Mesenchymal stem cell (in vitro differentiated cells and primary cell): ENCODE measurements around the gene HYAL3.
A peak's percentile ranks its signal among the peaks of the same experiment; 100 is the strongest.
"Not testable (repeated sequence)": the region's sequence is repeated elsewhere in the genome, so short reads cannot be mapped to it uniquely, and the experiment has no call there.

Source experiments
- DNase-seq: peaks from one replicate; pipeline ENCODE4 v3.0.0-alpha.2; 2013
- H2AFZ ChIP-seq: one replicate; pipeline ENCODE4 v1.6.1; 2013; ENCODE audit warnings: low read depth, mild to moderate bottlenecking, control low read depth, inconsistent platforms, low read length, moderate library complexity
- H2AK5ac ChIP-seq: 2 replicates; pipeline ENCODE4 v1.6.1; 2013; ENCODE audit warnings: low read length, moderate library complexity, mild to moderate bottlenecking, inconsistent platforms; ENCODE audit not compliant: severe bottlenecking
- H2BK120ac ChIP-seq: one replicate; pipeline ENCODE4 v1.6.1; 2013; ENCODE audit warnings: low read depth, mild to moderate bottlenecking, inconsistent platforms, low read length, moderate library complexity
- H2BK12ac ChIP-seq, 2 experiments: one replicate each; pipeline ENCODE4 v1.6.1; 2013; ENCODE audit warnings: inconsistent platforms in 2 of 2, low read length in 2 of 2, mild to moderate bottlenecking in 2 of 2, moderate library complexity in 2 of 2, control low read depth in 1 of 2
- H2BK15ac ChIP-seq: one replicate; pipeline ENCODE4 v1.6.1; 2013; ENCODE audit warnings: mild to moderate bottlenecking, low read depth, inconsistent platforms; ENCODE audit not compliant: poor library complexity, severe bottlenecking
- H2BK5ac ChIP-seq: 2 replicates; pipeline ENCODE4 v1.6.1; 2013; ENCODE audit warnings: low read depth, mild to moderate bottlenecking, low read length, control low read depth, inconsistent platforms; ENCODE audit not compliant: poor library complexity, severe bottlenecking
- H3K14ac ChIP-seq, 2 experiments: one replicate each; pipeline ENCODE4 v1.6.1; 2013; ENCODE audit warnings: inconsistent platforms in 2 of 2, low read length in 2 of 2, control low read depth in 1 of 2, mild to moderate bottlenecking in 1 of 2, moderate library complexity in 1 of 2
- H3K18ac ChIP-seq, 2 experiments: one replicate each; pipeline ENCODE4 v1.6.1; 2013; ENCODE audit warnings: inconsistent platforms in 2 of 2, low read length in 2 of 2, control low read depth in 1 of 2, low read depth in 1 of 2, mild to moderate bottlenecking in 1 of 2
- H3K23ac ChIP-seq, 2 experiments: one replicate each; pipeline ENCODE4 v1.6.1; 2013; ENCODE audit warnings: inconsistent platforms in 2 of 2, low read length in 2 of 2, mild to moderate bottlenecking in 2 of 2, moderate library complexity in 2 of 2, control low read depth in 1 of 2
- H3K27ac ChIP-seq: 2 replicates; pipeline ENCODE4 v1.5.1; 2013; ENCODE audit warnings: mild to moderate bottlenecking, moderate library complexity, low read length, control low read depth, inconsistent platforms; ENCODE audit not compliant: poor library complexity, severe bottlenecking
- H3K27me3 ChIP-seq, 2 experiments: 2 replicates each; pipeline versions ENCODE4 v1.6.1 to v1.7.0; 2013; ENCODE audit warnings: low read length in 2 of 2, mild to moderate bottlenecking in 2 of 2, moderate library complexity in 2 of 2, control low read depth in 1 of 2, inconsistent platforms in 1 of 2; ENCODE audit not compliant: control insufficient read depth in 1 of 2, insufficient read depth in 1 of 2
- H3K36me3 ChIP-seq, 2 experiments: 2 replicates each; pipeline versions ENCODE4 v1.6.1 to v1.7.0; 2013; ENCODE audit warnings: low read length in 2 of 2, control low read depth in 1 of 2, inconsistent platforms in 1 of 2, low read depth in 1 of 2, mild to moderate bottlenecking in 1 of 2; ENCODE audit not compliant: insufficient read depth in 2 of 2, control insufficient read depth in 1 of 2
- H3K4ac ChIP-seq, 2 experiments: one replicate each; pipeline ENCODE4 v1.6.1; 2013; ENCODE audit warnings: inconsistent platforms in 2 of 2, low read length in 2 of 2, mild to moderate bottlenecking in 2 of 2, moderate library complexity in 2 of 2, control low read depth in 1 of 2, low read depth in 1 of 2
- H3K4me1 ChIP-seq: 2 replicates; pipeline ENCODE4 v1.6.1; 2013; ENCODE audit warnings: low read depth, low read length, control low read depth; ENCODE audit not compliant: control insufficient read depth, insufficient read depth
- H3K4me2 ChIP-seq: 2 replicates; pipeline ENCODE4 v1.6.1; 2013; ENCODE audit warnings: low read length, mild to moderate bottlenecking, inconsistent platforms; ENCODE audit not compliant: poor library complexity, severe bottlenecking
- H3K4me3 ChIP-seq, 2 experiments: 2 replicates each; pipeline versions ENCODE4 v1.5.1 to v1.7.0; 2013; ENCODE audit warnings: low read length in 2 of 2, mild to moderate bottlenecking in 2 of 2, control low read depth in 1 of 2, low read depth in 1 of 2; ENCODE audit not compliant: insufficient read depth in 1 of 2
- H3K79me1 ChIP-seq: replicated peaks from 2 replicates; pipeline ENCODE4 v1.6.1; 2013; ENCODE audit warnings: mild to moderate bottlenecking, control low read depth, low read length, inconsistent platforms; ENCODE audit not compliant: poor library complexity, severe bottlenecking
- H3K9ac ChIP-seq: 2 replicates; pipeline ENCODE4 v1.7.0; 2013; ENCODE audit warnings: mild to moderate bottlenecking, low read length, moderate library complexity
- H3K9me3 ChIP-seq: 2 replicates; pipeline ENCODE4 v1.7.0; 2013; ENCODE audit warnings: mild to moderate bottlenecking, low read length; ENCODE audit not compliant: control insufficient read depth
- H4K8ac ChIP-seq: one replicate; pipeline ENCODE4 v1.6.1; 2013; ENCODE audit warnings: inconsistent platforms, mild to moderate bottlenecking, low read length, moderate library complexity
- H4K91ac ChIP-seq: one replicate; pipeline ENCODE4 v1.6.1; 2013; ENCODE audit warnings: mild to moderate bottlenecking, low read length, inconsistent platforms
- WGBS: methylation state at CpG from one replicate; pipeline ENCODE4 v1.1.7; 2013; ENCODE audit warnings: mixed read lengths; 5-methylcytosine and 5-hydroxymethylcytosine counted together

HYAL3 gene

GRCh38 chr3:50263478-50264382, 35.5 kb downstream of the HYAL3 start:
- H3K27ac ChIP-seq = peak overlapping the region; percentile 92
- H4K91ac ChIP-seq = peak overlapping the region; percentile 85
- peak overlapping the region; percentile 90 for H2AK5ac ChIP-seq
- no peak for DNase-seq
- peaks cover 6% of the 10 kb centered on the region for H3K79me1 ChIP-seq
- peak overlapping the region; percentile 74 for H2BK120ac ChIP-seq
- peak overlapping the region in 1 of 2 experiments; percentile 51 for H3K4me3 ChIP-seq
- peak overlapping the region; percentile 71 to 88 for H3K18ac ChIP-seq
- no peaks in the 10 kb centered on the region for H3K9me3 ChIP-seq
- H2BK5ac ChIP-seq = peak overlapping the region; percentile 66
- peak overlapping the region; percentile 8 to 84 for H3K4ac ChIP-seq
- H2AFZ ChIP-seq = no peak overlapping the region
- WGBS = 43% methylated on average over 3 of the region's 6 CpGs
- peak overlapping the region; percentile 57 to 91 for H2BK12ac ChIP-seq
- H3K4me2 ChIP-seq = no peak overlapping the region
- peaks cover 76% of the 10 kb centered on the region for H3K4me1 ChIP-seq
- H3K27me3 ChIP-seq = no peaks in the 10 kb centered on the region
- peak overlapping the region; percentile 82 for H2BK15ac ChIP-seq
- peak overlapping the region; percentile 74 for H4K8ac ChIP-seq
- peaks cover 9 to 11% of the 10 kb centered on the region in 2 experiments for H3K36me3 ChIP-seq
- peak overlapping the region in 1 of 2 experiments; percentile 14 for H3K14ac ChIP-seq
- no peak overlapping the region for H3K23ac ChIP-seq
- peak overlapping the region; percentile 22 for H3K9ac ChIP-seq

GRCh38 chr3:50262778-50263177, 36.4 kb downstream of the HYAL3 start:
- Histone ChIP-seq H2AFZ (no peak overlapping the region), H3K4me3 (no peak overlapping the region), H3K9me3 (no peaks in the 10 kb centered on the region), H3K79me1 (peaks cover 9% of the 10 kb centered on the region), H2AK5ac (peak overlapping the region; percentile 43), H3K18ac (no peak overlapping the region), H3K4ac (no peak overlapping the region), H2BK5ac (no peak overlapping the region), H4K91ac (no peak overlapping the region), H2BK15ac (no peak overlapping the region), H3K36me3 (peaks cover 19 to 20% of the 10 kb centered on the region in 2 experiments), H3K4me1 (peaks cover 69% of the 10 kb centered on the region), H3K9ac (no peak overlapping the region), H3K27ac (no peak overlapping the region), H3K27me3 (no peaks in the 10 kb centered on the region), H2BK12ac (peak overlapping the region in 1 of 2 experiments; percentile 10), H4K8ac (no peak overlapping the region), H2BK120ac (no peak overlapping the region), H3K23ac (no peak overlapping the region), H3K14ac (no peak overlapping the region), H3K4me2 (no peak overlapping the region)
- no peak for DNase-seq
- WGBS = 95% methylated on average over 7 of the region's 7 CpGs

GRCh38 chr3:50262200-50262599, 37.0 kb downstream of the HYAL3 start:
- H3K18ac ChIP-seq, H2BK5ac ChIP-seq, H3K4me2 ChIP-seq, H3K23ac ChIP-seq, H4K8ac ChIP-seq, H3K4me3 ChIP-seq, H3K14ac ChIP-seq, DNase-seq, H2AK5ac ChIP-seq, H3K27ac ChIP-seq, H4K91ac ChIP-seq, H2BK15ac ChIP-seq, H3K27me3 ChIP-seq, H2BK120ac ChIP-seq, H2AFZ ChIP-seq, H3K9me3 ChIP-seq, H3K4ac ChIP-seq, H3K9ac ChIP-seq: not testable (repeated sequence)
- peak overlapping the region in 1 of 2 experiments; percentile 12 for H2BK12ac ChIP-seq
- H3K36me3 ChIP-seq = peaks cover 23 to 26% of the 10 kb centered on the region in 2 experiments
- 93% methylated on average over 3 of the region's 4 CpGs for WGBS
- peaks cover 10% of the 10 kb centered on the region for H3K79me1 ChIP-seq
- H3K4me1 ChIP-seq = peaks cover 65% of the 10 kb centered on the region

- Histone ChIP-seq H3K9me3 (no peaks in the 10 kb centered on the region), H3K79me1 (peaks cover 14% of the 10 kb centered on the region), H3K27me3 (no peaks in the 10 kb centered on the region), H2AFZ (no peak overlapping the region), H2BK12ac (peak overlapping the region; percentile 59 to 80), H3K4me3 (peak overlapping the region in 1 of 2 experiments; percentile 78), H4K8ac (peak overlapping the region; percentile 76), H3K9ac (peak overlapping the region; percentile 91), H2BK120ac (peak overlapping the region; percentile 13), H3K18ac (peak overlapping the region; percentile 18 to 23), H3K23ac (no peak overlapping the region), H3K4me2 (no peak overlapping the region), H2BK15ac (peak overlapping the region; percentile 31), H3K27ac (peak overlapping the region; percentile 91), H2AK5ac (peak overlapping the region; percentile 94), H3K14ac (no peak overlapping the region), H4K91ac (peak overlapping the region; percentile 34), H3K4me1 (peaks cover 58% of the 10 kb centered on the region), H2BK5ac (no peak overlapping the region), H3K36me3 (peaks cover 30 to 33% of the 10 kb centered on the region in 2 experiments), H3K4ac (peak overlapping the region; percentile 5 to 57)
- no peak for DNase-seq
- WGBS = 67% methylated on average over 2 of the region's 2 CpGs
These were observed 37.7 kb downstream of the HYAL3 start for GRCh38 chr3:50261505-50261904.
